ENCODE data around the gene KCNK1.

KCNK1 gene

DNA sequence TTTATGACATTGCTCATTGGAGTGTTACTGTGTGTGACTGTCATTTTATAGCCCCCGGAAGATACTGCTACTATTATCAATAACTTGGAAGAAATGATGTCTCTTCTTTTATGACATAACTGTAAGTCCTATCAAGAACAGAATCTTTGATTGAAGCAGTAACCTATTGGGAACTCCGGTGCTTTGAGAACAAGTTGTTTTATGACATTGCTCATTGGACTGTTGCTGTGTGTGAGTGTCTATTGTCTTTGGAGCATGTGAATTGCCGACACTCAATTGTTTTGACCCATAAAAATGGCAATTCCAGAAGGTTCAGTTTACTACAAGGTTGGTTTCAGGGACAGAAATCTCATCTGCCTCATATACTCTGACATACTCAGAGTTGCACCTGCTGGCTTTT is 8.0 kb downstream of the KCNK1 start:
- H3K27me3 ChIP-seq (ENCODE audit: insufficient read depth, poor library complexity, severe bottlenecking): peaks cover 5% of the 10 kb centered on the region
- H3K27ac ChIP-seq (replicated peaks): no peak overlapping the region
- TF ChIP-seq GABPA (IDR thresholded peaks at IDR 0.05; ENCODE audit: low read depth) (no peak), REST (IDR thresholded peaks at IDR 0.05; ENCODE audit: insufficient replicate concordance, low read depth) (no peak), POLR2AphosphoS5 (IDR thresholded peaks at IDR 0.05; ENCODE audit: low read depth) (no peak), SPI1 (IDR thresholded peaks at IDR 0.05; ENCODE audit: borderline replicate concordance, low read depth) (no peak)
- TF ChIP-seq, protein P1, sequence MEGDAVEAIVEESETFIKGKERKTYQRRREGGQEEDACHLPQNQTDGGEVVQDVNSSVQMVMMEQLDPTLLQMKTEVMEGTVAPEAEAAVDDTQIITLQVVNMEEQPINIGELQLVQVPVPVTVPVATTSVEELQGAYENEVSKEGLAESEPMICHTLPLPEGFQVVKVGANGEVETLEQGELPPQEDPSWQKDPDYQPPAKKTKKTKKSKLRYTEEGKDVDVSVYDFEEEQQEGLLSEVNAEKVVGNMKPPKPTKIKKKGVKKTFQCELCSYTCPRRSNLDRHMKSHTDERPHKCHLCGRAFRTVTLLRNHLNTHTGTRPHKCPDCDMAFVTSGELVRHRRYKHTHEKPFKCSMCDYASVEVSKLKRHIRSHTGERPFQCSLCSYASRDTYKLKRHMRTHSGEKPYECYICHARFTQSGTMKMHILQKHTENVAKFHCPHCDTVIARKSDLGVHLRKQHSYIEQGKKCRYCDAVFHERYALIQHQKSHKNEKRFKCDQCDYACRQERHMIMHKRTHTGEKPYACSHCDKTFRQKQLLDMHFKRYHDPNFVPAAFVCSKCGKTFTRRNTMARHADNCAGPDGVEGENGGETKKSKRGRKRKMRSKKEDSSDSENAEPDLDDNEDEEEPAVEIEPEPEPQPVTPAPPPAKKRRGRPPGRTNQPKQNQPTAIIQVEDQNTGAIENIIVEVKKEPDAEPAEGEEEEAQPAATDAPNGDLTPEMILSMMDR (IDR thresholded peaks at IDR 0.05; ENCODE audit: insufficient read depth, low read length): no peak
- no peak for DNase-seq (ENCODE audit: low read depth in 1 of 2, low spot score in 1 of 2)
- H3K4me3 ChIP-seq (replicated peaks; ENCODE audit: insufficient read depth, low read length): no peak overlapping the region

DNA sequence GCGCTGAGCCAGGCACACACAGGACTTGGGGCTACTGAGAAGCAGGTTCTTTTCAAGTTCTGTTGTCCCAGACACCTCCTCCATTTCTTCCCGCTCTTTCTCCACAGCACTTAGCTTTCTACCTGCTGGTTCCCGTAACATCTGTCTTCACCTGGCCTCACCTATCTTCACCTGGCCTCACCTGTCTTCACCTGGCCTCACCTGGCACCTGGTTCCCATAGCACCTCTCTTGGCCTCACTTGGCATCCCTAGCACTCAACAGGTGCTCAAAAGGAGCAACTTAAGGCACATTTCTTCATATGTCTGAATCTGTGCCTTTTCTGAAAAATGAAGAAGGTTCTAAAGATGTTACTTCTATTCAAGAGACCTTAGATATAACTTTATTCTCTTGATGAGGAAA is 10.4 kb downstream of the KCNK1 start:
- no peak overlapping the region for H3K27ac ChIP-seq (replicated peaks)
- TF ChIP-seq SPI1 (IDR thresholded peaks at IDR 0.05; ENCODE audit: borderline replicate concordance, low read depth): no peak
- TF ChIP-seq, protein P1 (IDR thresholded peaks at IDR 0.05; ENCODE audit: insufficient read depth, low read length): no peak
- no peak overlapping the region for H3K4me3 ChIP-seq (replicated peaks; ENCODE audit: insufficient read depth, low read length)
- peaks cover 2% of the 10 kb centered on the region for H3K27me3 ChIP-seq (ENCODE audit: insufficient read depth, poor library complexity, severe bottlenecking)
- DNase-seq (ENCODE audit: low read depth in 1 of 2, low spot score in 1 of 2): no peak

DNA sequence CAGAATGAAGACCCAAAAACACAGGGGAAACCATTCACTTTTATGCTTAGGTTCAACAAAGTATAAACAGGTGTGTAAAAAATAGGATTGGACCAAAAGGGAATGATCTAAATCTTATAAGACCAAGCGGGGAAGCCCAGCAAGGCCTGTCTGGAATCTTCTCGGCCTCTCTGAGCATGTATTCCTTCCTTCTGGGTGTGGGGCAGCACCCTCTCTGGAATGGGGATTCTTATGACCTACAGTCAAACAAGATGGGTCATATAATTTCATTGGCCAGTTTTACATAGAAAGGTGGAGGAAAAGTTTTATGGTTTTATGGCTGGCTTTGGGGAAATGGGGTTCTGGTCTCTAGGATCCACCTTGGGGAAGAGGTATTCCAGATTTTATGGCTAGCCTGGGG is 11.2 kb downstream of the KCNK1 start:
- Histone ChIP-seq H3K27me3 (ENCODE audit: insufficient read depth, poor library complexity, severe bottlenecking) (peaks cover 2% of the 10 kb centered on the region), H3K27ac (replicated peaks) (no peak overlapping the region), H3K4me3 (replicated peaks; ENCODE audit: insufficient read depth, low read length) (no peak overlapping the region)
- TF ChIP-seq GABPA (IDR thresholded peaks at IDR 0.05; ENCODE audit: low read depth) (no peak), SPI1 (IDR thresholded peaks at IDR 0.05; ENCODE audit: borderline replicate concordance, low read depth) (no peak), REST (IDR thresholded peaks at IDR 0.05; ENCODE audit: insufficient replicate concordance, low read depth) (no peak), POLR2AphosphoS5 (IDR thresholded peaks at IDR 0.05; ENCODE audit: low read depth) (no peak)
- TF ChIP-seq, protein P1 (IDR thresholded peaks at IDR 0.05; ENCODE audit: insufficient read depth, low read length): no peak
- DNase-seq (ENCODE audit: low read depth in 1 of 2, low spot score in 1 of 2): no peak

DNA sequence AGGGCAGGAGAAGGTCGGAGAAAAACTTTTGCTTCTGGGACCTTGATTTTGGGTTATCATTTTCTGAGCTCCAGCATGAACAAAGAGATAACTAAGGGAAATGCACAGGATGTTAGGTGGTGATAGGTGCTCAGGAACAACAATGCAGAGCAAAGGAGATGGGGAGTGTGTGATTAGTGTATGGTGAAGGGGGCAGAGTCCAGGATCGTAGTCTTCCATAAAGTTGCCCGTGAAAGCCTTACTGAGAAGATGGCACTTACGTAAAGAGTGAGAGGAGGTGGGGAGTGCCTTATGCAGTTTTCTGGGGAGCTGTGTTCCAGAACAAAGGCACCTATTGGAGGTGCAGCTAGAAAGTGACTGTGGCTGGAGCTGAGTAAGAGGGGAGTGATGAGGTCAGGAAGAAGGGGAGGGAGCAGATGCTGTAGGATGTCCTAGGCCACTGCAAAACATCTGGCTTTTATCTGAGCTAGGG is 11.6 kb downstream of the KCNK1 start:
- no peaks in the 10 kb centered on the region for H3K27me3 ChIP-seq (ENCODE audit: insufficient read depth, poor library complexity, severe bottlenecking)
- no peak for TF ChIP-seq SPI1 (IDR thresholded peaks at IDR 0.05; ENCODE audit: borderline replicate concordance, low read depth)
- TF ChIP-seq, protein P1 (IDR thresholded peaks at IDR 0.05; ENCODE audit: insufficient read depth, low read length): no peak
- no peak for TF ChIP-seq POLR2AphosphoS5 (IDR thresholded peaks at IDR 0.05; ENCODE audit: low read depth)
- TF ChIP-seq REST (IDR thresholded peaks at IDR 0.05; ENCODE audit: insufficient replicate concordance, low read depth): no peak
- TF ChIP-seq GABPA (IDR thresholded peaks at IDR 0.05; ENCODE audit: low read depth): no peak
- H3K27ac ChIP-seq (replicated peaks): no peak overlapping the region
- no peak for DNase-seq (ENCODE audit: low read depth in 1 of 2, low spot score in 1 of 2)
- no peak overlapping the region for H3K4me3 ChIP-seq (replicated peaks; ENCODE audit: insufficient read depth, low read length)

All from HL-60 (cell line).